Effector memory CD8-positive, alpha-beta T cell (primary cell): Measurements from ENCODE around the gene IRF2BPL.

Experiments
- ATAC-seq: fragments of 150-1000 bp; cut with Tn5 transposase; replicated peaks from 2 replicates; pipeline ENCODE4 v1.10.0; 2021; ENCODE audit warnings: mild to moderate bottlenecking, moderate library complexity
- DNase-seq, 3 experiments: peaks; one replicate each; pipeline ENCODE4 v3.0.0; 2021
- H3K27ac Mint-ChIP-seq, 2 donors: one replicate each; pipeline ENCODE4 v1.8.0; 2022; ENCODE audit warnings: mild to moderate bottlenecking in 2 of 2, mixed read lengths in 2 of 2, moderate library complexity in 2 of 2
- H3K27me3 Mint-ChIP-seq, 2 donors: one replicate each; pipeline ENCODE4 v1.8.0; 2022; ENCODE audit warnings: mixed read lengths in 2 of 2
- H3K36me3 Mint-ChIP-seq: one replicate; pipeline ENCODE4 v1.8.0; 2022; ENCODE audit warnings: mild to moderate bottlenecking, moderate library complexity, mixed read lengths; ENCODE audit not compliant: insufficient read depth
- H3K4me1 Mint-ChIP-seq, 2 donors: one replicate each; pipeline ENCODE4 v1.8.0; 2022; ENCODE audit warnings: low read depth in 2 of 2, mixed read lengths in 2 of 2
- H3K4me3 Mint-ChIP-seq, 2 donors: one replicate each; pipeline ENCODE4 v1.8.0; 2022; ENCODE audit warnings: mild to moderate bottlenecking in 2 of 2, mixed read lengths in 2 of 2, moderate library complexity in 2 of 2
- H3K9me3 Mint-ChIP-seq, 2 donors: one replicate each; pipeline ENCODE4 v1.8.0; 2022; ENCODE audit warnings: mixed read lengths in 2 of 2
- total RNA-seq, 9 experiments: gene quantifications; one replicate each; lab custom pipeline; 2026; lab: John Stamatoyannopoulos, UW

The IRF2BPL gene
- 41.9 to 79.0 (median 50.4) reads per million in 9 experiments for total RNA-seq

- H3K4me1 Mint-ChIP-seq: peaks cover 35 to 37% of the 10 kb centered on the region in 2 donors
Observed at GRCh38 chr14:77028384-77029231, at the start of gene IRF2BPL. Gene IRF2BPL, minus strand, starts transcription at chr14:77028708. Its CDS starts 916 bp downstream, at chr14:77027792.

DNA sequence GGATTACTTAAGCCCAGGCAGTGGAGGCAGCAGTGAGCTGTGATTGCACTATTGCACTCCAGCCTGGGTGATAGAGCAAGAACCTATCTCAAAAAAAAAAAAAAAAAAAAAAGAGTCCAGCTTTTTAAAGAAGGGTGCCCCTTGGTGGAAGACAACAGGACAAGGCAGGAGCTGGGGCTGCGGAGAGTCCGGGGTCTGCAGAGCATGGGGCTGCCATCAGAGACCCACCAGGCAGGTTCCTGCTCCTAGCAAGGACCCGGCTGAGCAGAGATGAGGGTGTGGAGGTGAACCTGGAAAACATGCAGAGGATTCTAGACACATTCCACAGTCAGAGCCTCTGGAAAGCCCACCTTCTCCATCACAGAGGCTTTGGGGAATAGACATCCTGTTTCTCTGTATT, 48.5 kb upstream of the IRF2BPL start:
- no peak overlapping the region for H3K4me3 Mint-ChIP-seq

More at GRCh38 chr14:77028384-77029231, at the start of gene IRF2BPL:
- Mint-ChIP-seq H3K36me3 (peaks cover 72% of the 10 kb centered on the region), H3K9me3 (no peaks in the 10 kb centered on the region), H3K27ac (peak within 1 kb of the TSS; percentile 87 to 96), H3K4me3 (peak within 1 kb of the TSS; percentile 88 to 93), H3K27me3 (no peaks in the 10 kb centered on the region)
- DNase-seq: peak; percentile 88 to 93 (median 90)
- ATAC-seq: peak; percentile 67

GRCh38 chr14:77076113-77076631, 47.7 kb upstream of the IRF2BPL start:
- H3K27me3 Mint-ChIP-seq: peaks cover 0 to 29% of the 10 kb centered on the region in 2 donors
- DNase-seq (no peak), ATAC-seq (no peak)
- no peak overlapping the region for H3K27ac Mint-ChIP-seq
- no peaks in the 10 kb centered on the region for H3K36me3 Mint-ChIP-seq
- H3K4me3 Mint-ChIP-seq: no peak overlapping the region
- peaks cover 0 to 2% of the 10 kb centered on the region in 2 donors for H3K9me3 Mint-ChIP-seq
- H3K4me1 Mint-ChIP-seq: peaks cover 0 to 3% of the 10 kb centered on the region in 2 donors

More for the DNA sequence above, 48.5 kb upstream of the IRF2BPL start:
- Mint-ChIP-seq H3K4me1 (peaks cover 0 to 5% of the 10 kb centered on the region in 2 donors), H3K9me3 (peaks cover 0 to 2% of the 10 kb centered on the region in 2 donors), H3K27me3 (peaks cover 0 to 29% of the 10 kb centered on the region in 2 donors), H3K27ac (no peak overlapping the region), H3K36me3 (no peaks in the 10 kb centered on the region)
- ATAC-seq (no peak), DNase-seq (no peak)

DNA sequence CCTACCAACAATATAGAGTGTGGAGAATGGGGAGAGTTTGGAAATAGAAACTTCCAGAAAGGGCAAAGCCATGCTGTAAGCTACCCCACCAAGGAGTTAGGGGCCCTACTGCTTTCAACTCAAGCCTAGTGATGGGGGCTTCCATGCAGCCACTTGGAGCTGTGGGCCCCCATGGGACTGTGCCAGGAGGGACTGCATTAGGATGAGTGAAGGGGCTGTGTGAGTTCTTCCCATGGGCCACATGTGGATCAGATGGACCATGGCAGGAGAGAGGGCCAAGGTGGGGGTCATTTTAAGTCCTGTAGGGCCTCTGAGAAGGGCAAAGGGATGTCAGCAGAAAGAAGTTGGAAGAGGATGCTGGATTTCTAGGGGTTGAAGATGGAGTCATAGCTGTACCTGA, 46.5 kb upstream of the IRF2BPL start:
- DNase-seq (no peak), ATAC-seq (no peak)
- Mint-ChIP-seq H3K4me1 (peaks cover 0 to 1% of the 10 kb centered on the region in 2 donors), H3K27ac (no peak overlapping the region), H3K9me3 (no peaks in the 10 kb centered on the region), H3K36me3 (no peaks in the 10 kb centered on the region), H3K4me3 (no peak overlapping the region), H3K27me3 (peaks cover 4 to 36% of the 10 kb centered on the region in 2 donors)

DNA sequence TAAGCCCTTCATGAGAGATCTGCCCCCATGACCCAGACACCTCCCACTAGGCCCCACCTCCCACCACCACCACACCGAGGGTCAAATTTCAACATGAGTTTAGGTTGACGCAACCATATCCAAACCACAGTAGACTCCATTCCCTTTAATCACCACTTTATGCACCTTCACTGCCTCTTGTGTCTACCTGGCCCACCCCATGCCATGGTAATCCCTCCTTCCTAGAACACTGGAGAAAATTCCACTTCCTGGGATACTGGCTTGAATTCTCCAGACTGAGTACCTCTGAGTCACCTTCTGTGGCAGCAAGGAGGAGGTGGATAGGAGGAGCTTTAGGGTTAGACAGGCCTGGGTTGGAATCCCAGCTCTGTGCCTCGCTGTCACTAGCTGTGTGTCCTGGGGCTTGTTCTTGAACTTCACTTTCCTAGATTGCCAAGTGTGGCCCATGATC, 43.5 kb upstream of the IRF2BPL start:
- H3K4me3 Mint-ChIP-seq: no peak overlapping the region
- no peak for DNase-seq
- H3K9me3 Mint-ChIP-seq: no peaks in the 10 kb centered on the region
- H3K27me3 Mint-ChIP-seq: peaks cover 24 to 40% of the 10 kb centered on the region in 2 donors
- no peak for ATAC-seq
- H3K27ac Mint-ChIP-seq: no peak overlapping the region
- H3K4me1 Mint-ChIP-seq: peaks cover 0 to 3% of the 10 kb centered on the region in 2 donors
- H3K36me3 Mint-ChIP-seq: no peaks in the 10 kb centered on the region

DNA sequence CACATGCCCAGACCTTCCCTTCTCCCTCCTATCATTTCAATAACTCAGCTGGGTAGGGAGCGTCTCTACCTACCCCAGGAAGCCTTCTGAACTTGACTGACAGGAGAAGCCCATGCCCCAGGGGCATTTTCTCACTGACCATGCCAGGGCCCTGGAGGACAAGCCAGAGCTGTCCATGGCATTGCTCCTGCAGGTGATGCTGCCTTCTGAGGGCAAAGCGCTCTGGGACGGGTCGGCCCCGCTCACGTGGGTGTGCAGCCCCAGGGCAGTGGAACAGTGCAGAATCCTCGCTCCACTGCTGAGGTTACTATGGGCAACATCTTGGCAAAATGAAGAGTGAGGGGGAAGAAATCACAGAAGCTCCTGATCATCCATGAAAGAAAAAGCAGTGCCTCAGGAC, 41.0 kb upstream of the IRF2BPL start:
- no peak for DNase-seq
- H3K27me3 Mint-ChIP-seq: peaks cover 30 to 35% of the 10 kb centered on the region in 2 donors

GRCh38 chr14:77068517-77069200, 40.2 kb upstream of the IRF2BPL start:
- no peaks in the 10 kb centered on the region for H3K9me3 Mint-ChIP-seq
- peaks cover 0 to 3% of the 10 kb centered on the region in 2 donors for H3K4me1 Mint-ChIP-seq
- no peak for DNase-seq
- no peak for ATAC-seq
- no peak overlapping the region for H3K4me3 Mint-ChIP-seq
- H3K27ac Mint-ChIP-seq: no peak overlapping the region
- H3K36me3 Mint-ChIP-seq: no peaks in the 10 kb centered on the region
- H3K27me3 Mint-ChIP-seq: peaks cover 30 to 38% of the 10 kb centered on the region in 2 donors

More for the DNA sequence above, 41.0 kb upstream of the IRF2BPL start:
- H3K4me3 Mint-ChIP-seq: no peak overlapping the region
- no peaks in the 10 kb centered on the region for H3K36me3 Mint-ChIP-seq
- H3K27ac Mint-ChIP-seq: no peak overlapping the region
- ATAC-seq: no peak
- peaks cover 0 to 3% of the 10 kb centered on the region in 2 donors for H3K4me1 Mint-ChIP-seq
- H3K9me3 Mint-ChIP-seq: no peaks in the 10 kb centered on the region

- Mint-ChIP-seq H3K9me3 (no peaks in the 10 kb centered on the region), H3K4me3 (no peak overlapping the region), H3K27ac (no peak overlapping the region), H3K36me3 (no peaks in the 10 kb centered on the region), H3K4me1 (peaks cover 0 to 3% of the 10 kb centered on the region in 2 donors), H3K27me3 (peaks cover 30 to 41% of the 10 kb centered on the region in 2 donors)
- ATAC-seq (peak; percentile 69), DNase-seq (peak; percentile 36 to 41 (median 41))
Observed at GRCh38 chr14:77067632-77068516, 39.4 kb upstream of the IRF2BPL start.

DNA sequence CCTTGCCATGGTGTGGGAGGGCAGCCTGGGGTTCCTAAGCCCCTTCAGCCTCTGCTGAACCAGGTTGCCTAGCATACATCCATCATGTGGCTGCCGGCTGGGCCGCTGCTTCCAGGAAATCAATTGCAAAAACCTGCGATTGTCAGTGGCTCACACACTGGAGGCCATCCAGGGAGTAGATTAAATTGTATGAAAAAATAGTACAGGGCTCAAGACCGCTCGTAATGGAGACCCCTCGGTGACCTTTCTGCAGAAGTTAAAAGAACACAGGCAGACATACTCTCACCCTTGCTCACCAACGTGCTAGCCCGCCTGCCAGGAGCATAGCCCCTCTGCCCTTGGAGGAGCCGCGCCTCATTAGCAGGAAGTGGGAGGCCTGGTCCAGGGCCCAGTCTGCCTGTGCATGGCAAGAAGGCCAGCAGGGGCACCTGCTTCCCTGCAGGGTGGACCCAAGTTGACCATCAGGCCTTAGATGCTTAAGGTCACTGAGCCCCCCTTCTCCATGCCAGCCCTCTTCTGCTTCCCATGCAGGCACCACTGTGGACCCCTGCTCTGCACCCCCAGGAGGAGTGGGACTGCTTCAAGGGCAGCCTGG, 38.2 kb upstream of the IRF2BPL start:
- no peak overlapping the region for H3K27ac Mint-ChIP-seq
- H3K4me1 Mint-ChIP-seq: peaks cover 0 to 3% of the 10 kb centered on the region in 2 donors
- H3K9me3 Mint-ChIP-seq: no peaks in the 10 kb centered on the region
- DNase-seq: no peak
- H3K27me3 Mint-ChIP-seq: peaks cover 30 to 41% of the 10 kb centered on the region in 2 donors
- ATAC-seq: no peak
- no peaks in the 10 kb centered on the region for H3K36me3 Mint-ChIP-seq
- H3K4me3 Mint-ChIP-seq: no peak overlapping the region

- H3K9me3 Mint-ChIP-seq: no peaks in the 10 kb centered on the region
- H3K27ac Mint-ChIP-seq: no peak overlapping the region
- H3K27me3 Mint-ChIP-seq: peaks cover 30 to 41% of the 10 kb centered on the region in 2 donors
- H3K36me3 Mint-ChIP-seq: no peaks in the 10 kb centered on the region
- peaks cover 0 to 3% of the 10 kb centered on the region in 2 donors for H3K4me1 Mint-ChIP-seq
- H3K4me3 Mint-ChIP-seq: no peak overlapping the region
- ATAC-seq: no peak
- no peak for DNase-seq
Observed at GRCh38 chr14:77065851-77066577, 37.5 kb upstream of the IRF2BPL start.

GRCh38 chr14:77064521-77065178, 36.1 kb upstream of the IRF2BPL start:
- peaks cover 0 to 1% of the 10 kb centered on the region in 2 donors for H3K4me1 Mint-ChIP-seq
- H3K27ac Mint-ChIP-seq: no peak overlapping the region
- no peaks in the 10 kb centered on the region for H3K36me3 Mint-ChIP-seq
- ATAC-seq (no peak), DNase-seq (no peak)
- no peak overlapping the region for H3K4me3 Mint-ChIP-seq
- H3K27me3 Mint-ChIP-seq: peaks cover 18 to 34% of the 10 kb centered on the region in 2 donors
- H3K9me3 Mint-ChIP-seq: no peaks in the 10 kb centered on the region
